GM12801 (cell line): ENCODE results near the gene TRPM4.

Experiments
- CTCF ChIP-seq: IDR thresholded peaks from one replicate; pipeline ENCODE4 v1.5.1; 2011; ENCODE audit warnings: control low read depth; ENCODE audit not compliant: insufficient read length; ENCODE audit errors: extremely low read depth

Gene TRPM4

GRCh38 chr19:49145573-49146407 is 11.8 kb upstream of the TRPM4 start:
- TF ChIP-seq CTCF, result no peak

GRCh38 chr19:49148044-49148682 is 9.4 kb upstream of the TRPM4 start:
- no peak for TF ChIP-seq CTCF

- no peak for TF ChIP-seq CTCF
Observed at GRCh38 chr19:49148784-49149651, 8.6 kb upstream of the TRPM4 start.

GRCh38 chr19:49149652-49150105 is 7.9 kb upstream of the TRPM4 start:
- TF ChIP-seq CTCF, result no peak

GRCh38 chr19:49150106-49150943 is 7.3 kb upstream of the TRPM4 start:
- TF ChIP-seq CTCF, result no peak

- TF ChIP-seq CTCF, result no peak
Observed at GRCh38 chr19:49150944-49151243, 6.7 kb upstream of the TRPM4 start.
